ENCODE results near the gene GLYATL1.

DNA sequence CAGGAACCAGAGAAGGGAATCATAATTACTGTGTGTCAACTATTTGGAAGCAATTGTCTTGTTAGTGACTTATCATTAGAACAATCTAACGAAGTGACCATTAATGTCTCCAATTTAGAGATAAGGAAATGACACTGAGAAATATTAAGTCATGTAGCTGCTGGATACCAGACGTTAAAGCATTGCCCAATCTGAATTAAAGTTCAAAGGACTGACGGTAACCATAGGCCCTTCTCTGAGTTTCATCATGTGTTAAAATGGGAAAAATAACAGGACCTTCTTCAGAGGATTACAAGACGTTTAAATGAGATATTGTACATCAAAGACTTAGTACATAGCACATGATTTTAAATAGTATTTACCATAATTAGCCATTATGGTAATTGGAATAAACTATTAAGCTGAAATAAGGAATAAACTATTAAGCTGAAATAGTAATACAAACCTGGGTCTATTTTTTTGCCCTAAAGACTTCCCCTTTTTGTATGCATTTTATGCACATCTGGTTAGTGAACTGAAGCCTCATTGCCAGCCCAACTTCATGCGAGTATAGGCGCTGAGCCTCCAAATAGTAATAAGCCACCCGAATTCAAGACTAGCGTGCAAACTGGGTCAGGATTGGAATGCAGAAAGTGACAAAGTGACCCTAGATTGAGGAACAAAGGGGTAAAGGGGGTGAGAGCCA lies 41.0 kb downstream of the GLYATL1 start:
- TF ChIP-seq POLR2A (IDR thresholded peaks at IDR 0.05): no peak
- TF ChIP-seq CTCF (IDR thresholded peaks at IDR 0.05): no peak
